MCF 10A (cell line): ENCODE measurements around the gene NME4. TPM values are rescaled to one million over a fixed set of nuclear protein-coding genes. Genes with fewer than 3 reads are reported as not detected.
"Not testable (repeated sequence)": the region's sequence is repeated elsewhere in the genome, so short reads cannot be mapped to it uniquely, and the experiment has no call there.

Experiments
- Bru-seq: library from RNA; stranded (reverse); fragments of 400-500 nt; gene quantifications from one replicate; lab custom pipeline; 2021; lab: Mats Ljungman, UMichigan
- BruChase-seq, 2 experiments: library from RNA; stranded (reverse); fragments of 400-500 nt; gene quantifications; one replicate each; lab custom pipeline; 2021; lab: Mats Ljungman, UMichigan
- BruUV-seq: library from RNA; stranded (reverse); fragments of 400-500 nt; replicated peaks from 2 replicates; lab custom pipeline; 2021; lab: Mats Ljungman, UMichigan
- CTCF ChIA-PET: fragments of 300-600 bp; sonication (Branson Sonifier 250); formaldehyde crosslinking; extraction: SDS; loops from one replicate; lab custom pipeline; 2021; ENCODE audit warnings: antibody characterized with exemption, inconsistent platforms; lab: Yijun Ruan, JAX
- POLR2A ChIA-PET: fragments of 300-600, 350-650 bp; sonication (Branson Sonifier 250); formaldehyde crosslinking; extraction: SDS; loops from one replicate; lab custom pipeline; 2020; ENCODE audit warnings: antibody characterized with exemption, inconsistent platforms; lab: Yijun Ruan, JAX
- DNase-seq: peaks from one replicate; pipeline ENCODE4 v3.0.0-alpha.2; 2018; ENCODE audit not compliant: unreplicated experiment
- H3K27ac Mint-ChIP-seq: one replicate; pipeline ENCODE4 v1.8.0; 2022; ENCODE audit warnings: mild to moderate bottlenecking, low read depth, mixed read lengths; ENCODE audit not compliant: unreplicated experiment
- H3K27me3 Mint-ChIP-seq: one replicate; pipeline ENCODE4 v1.8.0; 2022; ENCODE audit warnings: mixed read lengths; ENCODE audit not compliant: insufficient read depth, unreplicated experiment
- H3K36me3 Mint-ChIP-seq: one replicate; pipeline ENCODE4 v1.8.0; 2022; ENCODE audit warnings: mild to moderate bottlenecking, moderate library complexity, mixed read lengths; ENCODE audit not compliant: insufficient read depth, unreplicated experiment
- H3K4me1 Mint-ChIP-seq: one replicate; pipeline ENCODE4 v1.8.0; 2022; ENCODE audit warnings: mixed read lengths; ENCODE audit not compliant: insufficient read depth, unreplicated experiment
- H3K4me3 Mint-ChIP-seq: one replicate; pipeline ENCODE4 v1.8.0; 2022; ENCODE audit warnings: mild to moderate bottlenecking, moderate library complexity, mixed read lengths; ENCODE audit not compliant: unreplicated experiment
- H3K9me3 Mint-ChIP-seq: one replicate; pipeline ENCODE4 v1.8.0; 2022; ENCODE audit warnings: mixed read lengths; ENCODE audit not compliant: unreplicated experiment
- intact Hi-C: fragments of 100-400 bp; cut with micrococcal nuclease; formaldehyde crosslinking; loops from 2 replicates; pipeline ENCODE4 v1.14.1; 2022
- long read RNA-seq: library from polyadenylated mRNA; stranded (forward); transcript quantifications from one replicate; pipeline ENCODE4 v2.0.0, GENCODE V29; 2022
- total RNA-seq: library from RNA; stranded (reverse); gene quantifications from 2 replicates; pipeline ENCODE4 v1.2.3, GENCODE V29; 2022
- TF ChIP-seq, protein P1 (sequence below): fragments of 200-600 bp; IDR thresholded peaks from one replicate; pipeline ENCODE4 v1.8.0; 2022; ENCODE audit warnings: antibody characterized with exemption, mild to moderate bottlenecking; ENCODE audit not compliant: unreplicated experiment

The NME4 gene
- total RNA-seq (71.9 and 76.8 TPM in 2 replicates), Bru-seq, nascent RNA (percentile 48 among the genes with signal in this experiment), BruChase-seq, experiment 1, labeled RNA remaining after a 6-hour chase (percentile 59 among the genes with signal in this experiment), BruChase-seq, experiment 2, labeled RNA remaining after a 2-hour chase (percentile 46 among the genes with signal in this experiment)
- long read RNA-seq, transcript NME4-201 (5 exons, 995 nt): major isoform, 63 of 254 reads
- long read RNA-seq, partial matches to known transcripts: 1 of 254 reads
- long read RNA-seq, other reads (novel, unspliced or antisense): 185 of 254 reads

DNA sequence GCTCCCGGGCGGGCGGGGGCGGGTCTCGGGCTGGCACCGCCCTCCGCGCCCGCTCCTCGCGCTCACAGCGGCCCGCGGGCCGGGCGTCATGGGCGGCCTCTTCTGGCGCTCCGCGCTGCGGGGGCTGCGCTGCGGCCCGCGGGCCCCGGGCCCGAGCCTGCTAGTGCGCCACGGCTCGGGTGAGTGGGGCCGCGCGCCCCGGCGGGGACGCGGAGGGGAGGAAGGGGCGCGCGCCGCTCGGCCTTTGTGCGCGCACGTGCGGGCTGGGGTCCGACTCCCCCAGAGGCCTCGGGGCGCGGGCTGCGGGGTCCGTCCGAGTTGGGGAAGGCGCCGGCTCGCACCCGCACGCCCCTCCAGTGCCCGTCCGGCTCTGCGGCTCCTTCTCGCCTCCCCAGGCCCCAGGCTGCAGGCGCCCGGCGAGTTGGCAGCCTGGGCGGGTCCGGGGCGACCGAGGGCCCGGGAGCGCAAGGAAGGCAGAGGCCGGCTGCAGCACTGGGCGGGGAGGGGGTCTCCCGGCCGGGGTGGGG, at the start of gene NME4:
Gene NME4, plus strand, starts transcription at position 65 of the 527 bp plus-strand sequence. Its CDS starts 24 bp downstream, at position 89.
- DNase-seq: no peak
- intact Hi-C loops: no loop called here
- Mint-ChIP-seq H3K36me3 (peaks cover 15% of the 10 kb centered on the region), H3K4me3 (peak within 1 kb of the TSS; percentile 66), H3K9me3 (no peaks in the 10 kb centered on the region), H3K27ac (peak within 1 kb of the TSS; percentile 25), H3K4me1 (peaks cover 7% of the 10 kb centered on the region), H3K27me3 (no peaks in the 10 kb centered on the region)
- TF ChIP-seq, protein P1, sequence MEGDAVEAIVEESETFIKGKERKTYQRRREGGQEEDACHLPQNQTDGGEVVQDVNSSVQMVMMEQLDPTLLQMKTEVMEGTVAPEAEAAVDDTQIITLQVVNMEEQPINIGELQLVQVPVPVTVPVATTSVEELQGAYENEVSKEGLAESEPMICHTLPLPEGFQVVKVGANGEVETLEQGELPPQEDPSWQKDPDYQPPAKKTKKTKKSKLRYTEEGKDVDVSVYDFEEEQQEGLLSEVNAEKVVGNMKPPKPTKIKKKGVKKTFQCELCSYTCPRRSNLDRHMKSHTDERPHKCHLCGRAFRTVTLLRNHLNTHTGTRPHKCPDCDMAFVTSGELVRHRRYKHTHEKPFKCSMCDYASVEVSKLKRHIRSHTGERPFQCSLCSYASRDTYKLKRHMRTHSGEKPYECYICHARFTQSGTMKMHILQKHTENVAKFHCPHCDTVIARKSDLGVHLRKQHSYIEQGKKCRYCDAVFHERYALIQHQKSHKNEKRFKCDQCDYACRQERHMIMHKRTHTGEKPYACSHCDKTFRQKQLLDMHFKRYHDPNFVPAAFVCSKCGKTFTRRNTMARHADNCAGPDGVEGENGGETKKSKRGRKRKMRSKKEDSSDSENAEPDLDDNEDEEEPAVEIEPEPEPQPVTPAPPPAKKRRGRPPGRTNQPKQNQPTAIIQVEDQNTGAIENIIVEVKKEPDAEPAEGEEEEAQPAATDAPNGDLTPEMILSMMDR: no peak
- no TSS peak for BruUV-seq
- ChIA-PET POLR2A (no interaction called here), CTCF (no interaction called here)

DNA sequence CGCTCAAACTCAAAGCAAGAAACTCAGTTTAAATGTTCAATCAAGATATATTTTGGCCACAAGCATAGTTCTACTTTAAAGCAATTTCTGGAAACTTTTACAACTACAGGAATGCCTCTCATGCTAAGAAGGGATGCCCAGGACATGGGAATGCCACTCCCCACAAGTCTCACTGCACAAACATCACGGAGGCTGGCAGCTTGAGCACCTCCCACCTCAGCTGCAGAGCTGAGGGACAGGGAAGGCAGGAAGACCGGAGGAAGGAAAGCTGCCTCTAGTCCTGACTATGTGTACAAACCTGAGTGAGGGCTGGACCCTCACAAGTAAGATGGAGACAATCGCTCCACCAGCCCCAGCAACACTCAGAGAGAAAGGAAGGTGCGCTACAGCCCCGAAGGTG, 49.8 kb upstream of the NME4 start:
- POLR2A ChIA-PET: interaction anchor here (0.9 to 1.1 kb wide), 2 partner anchors 9 to 112 kb away, joined by 3 read pairs; no protein-coding TSS in a partner anchor
- H3K9me3 Mint-ChIP-seq: no peaks in the 10 kb centered on the region
- TF ChIP-seq, protein P1: no peak
- H3K27me3 Mint-ChIP-seq: no peaks in the 10 kb centered on the region
- no peak overlapping the region for H3K4me3 Mint-ChIP-seq
- no peak overlapping the region for H3K27ac Mint-ChIP-seq
- H3K36me3 Mint-ChIP-seq: peaks cover 47% of the 10 kb centered on the region
- H3K4me1 Mint-ChIP-seq: peaks cover 15% of the 10 kb centered on the region
- CTCF ChIA-PET: no interaction called here
- BruUV-seq: no TSS peak
- intact Hi-C loops: no loop called here
- DNase-seq: no peak

DNA sequence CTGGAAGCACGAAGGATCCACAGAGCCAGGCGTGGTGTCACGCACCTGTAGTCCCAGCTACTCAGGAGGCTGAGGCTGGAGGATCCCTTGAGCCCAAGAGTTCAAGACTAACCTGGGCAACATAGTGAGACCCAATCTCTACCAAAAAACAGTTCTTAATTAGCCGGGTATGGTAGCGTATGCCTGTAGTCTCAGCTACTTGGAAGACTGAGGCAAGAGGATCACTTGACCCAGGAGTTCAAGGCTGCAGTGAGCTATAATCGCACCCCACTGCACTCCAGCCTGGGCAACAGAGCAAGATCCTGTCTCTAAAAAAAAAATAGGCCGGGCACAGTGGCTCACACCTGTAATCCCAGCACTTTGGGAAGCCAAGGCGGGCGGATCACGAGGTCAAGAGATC, 48.5 kb upstream of the NME4 start:
- ChIA-PET CTCF (interaction anchor here (1.0 to 1.9 kb wide), 2 partner anchors 230 to 242 kb away, joined by 3 to 6 read pairs; no protein-coding TSS in a partner anchor), POLR2A (interaction anchor here (0.9 kb wide), 1 partner anchor 125 kb away, joined by 4 read pairs; no protein-coding TSS in a partner anchor)
- Mint-ChIP-seq H3K4me1 (peaks cover 15% of the 10 kb centered on the region), H3K36me3 (peaks cover 43% of the 10 kb centered on the region)
- BruUV-seq, H3K4me3 Mint-ChIP-seq, H3K27ac Mint-ChIP-seq, DNase-seq, intact Hi-C loops, H3K27me3 Mint-ChIP-seq, H3K9me3 Mint-ChIP-seq: not testable (repeated sequence)

DNA sequence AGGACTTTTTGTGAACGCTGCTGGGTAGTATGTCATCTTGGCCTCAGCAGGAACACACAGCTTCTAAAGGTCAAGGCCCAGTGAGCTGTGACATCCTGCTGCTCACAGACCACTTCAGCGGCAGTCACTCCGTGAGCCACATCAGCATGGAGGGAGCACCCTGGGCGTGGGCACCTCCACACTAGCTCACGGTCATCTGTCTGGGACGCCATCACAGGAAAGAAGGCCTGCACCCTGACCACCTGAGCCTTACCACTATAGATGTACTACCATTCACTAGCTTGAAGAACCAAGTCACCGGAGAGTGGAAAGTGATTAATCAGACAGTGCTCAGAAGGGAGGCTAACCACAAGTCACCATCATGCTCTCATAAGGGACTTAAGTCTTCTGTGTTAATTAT, 47.8 kb upstream of the NME4 start:
- Mint-ChIP-seq H3K27me3 (no peaks in the 10 kb centered on the region), H3K4me3 (no peak overlapping the region), H3K36me3 (peaks cover 36% of the 10 kb centered on the region), H3K27ac (no peak overlapping the region), H3K4me1 (peaks cover 18% of the 10 kb centered on the region), H3K9me3 (no peaks in the 10 kb centered on the region)
- TF ChIP-seq, protein P1: no peak
- no TSS peak for BruUV-seq
- intact Hi-C loops: no loop called here
- ChIA-PET CTCF (interaction anchor here (0.6 to 1.9 kb wide), 4 partner anchors 14 to 242 kb away, joined by 3 to 6 read pairs (median 4); no protein-coding TSS in a partner anchor), POLR2A (interaction anchor here (0.9 kb wide), 1 partner anchor 126 kb away, joined by 4 read pairs; no protein-coding TSS in a partner anchor)
- DNase-seq: no peak
